RWPE1 (cell line): Measurements from ENCODE around the gene SAFB.

Experiments used
- CTCF ChIA-PET: fragments of 350-600 bp; sonication (Branson Sonifier 250); formaldehyde crosslinking; extraction: SDS; loops from one replicate; lab custom pipeline; 2021; lab: Yijun Ruan, JAX
- POLR2A ChIA-PET: fragments of 400-600 bp; formaldehyde crosslinking; extraction: SDS; loops from one replicate; lab custom pipeline; 2020; ENCODE audit warnings: antibody characterized with exemption; ENCODE audit not compliant: low non-redundant PET; lab: Yijun Ruan, JAX
- DNase-seq: peaks from one replicate; pipeline ENCODE4 v3.0.0; 2012; ENCODE audit warnings: low spot score
- H3K27ac ChIP-seq: fragments of 450-650 bp; 2 replicates; pipeline ENCODE4 v1.5.1; 2017
- CTCF ChIP-seq: fragments of 450-650 bp; conservative IDR thresholded peaks from 2 replicates; pipeline ENCODE4 v1.5.1; 2017; ENCODE audit warnings: low read depth, mild to moderate bottlenecking

Gene SAFB

GRCh38 chr19:5593343-5594255 lies 29.3 kb upstream of the SAFB start:
- POLR2A ChIA-PET = no interaction called here
- CTCF ChIA-PET = no interaction called here
- no peak for DNase-seq
- no peak overlapping the region for H3K27ac ChIP-seq
- no peak for TF ChIP-seq CTCF

GRCh38 chr19:5594521-5594950 lies 28.3 kb upstream of the SAFB start:
- no peak overlapping the region for H3K27ac ChIP-seq
- DNase-seq = no peak
- ChIA-PET POLR2A (no interaction called here), CTCF (no interaction called here)
- no peak for TF ChIP-seq CTCF

GRCh38 chr19:5595129-5595528 lies 27.8 kb upstream of the SAFB start:
- CTCF ChIA-PET = no interaction called here
- no peak overlapping the region for H3K27ac ChIP-seq
- POLR2A ChIA-PET = no interaction called here
- TF ChIP-seq CTCF = no peak
- no peak for DNase-seq

- POLR2A ChIA-PET = no interaction called here
- CTCF ChIA-PET = interaction anchor here (0.6 to 1.1 kb wide), 2 partner anchors 48 to 547 kb away, joined by 3 to 4 read pairs; no protein-coding TSS in a partner anchor
- no peak for TF ChIP-seq CTCF
- H3K27ac ChIP-seq = no peak overlapping the region
- no peak for DNase-seq
Measured at GRCh38 chr19:5595745-5596144, 27.1 kb upstream of the SAFB start.

GRCh38 chr19:5600797-5601196 lies 22.1 kb upstream of the SAFB start:
- no peak overlapping the region for H3K27ac ChIP-seq
- CTCF ChIA-PET = no interaction called here
- POLR2A ChIA-PET = no interaction called here
- DNase-seq = no peak
- no peak for TF ChIP-seq CTCF

GRCh38 chr19:5603626-5604025 lies 19.3 kb upstream of the SAFB start:
- POLR2A ChIA-PET = no interaction called here

More at GRCh38 chr19:5603626-5604025, 19.3 kb upstream of the SAFB start:
- no peak for TF ChIP-seq CTCF
- no peak overlapping the region for H3K27ac ChIP-seq
- CTCF ChIA-PET = no interaction called here
- no peak for DNase-seq
